Ramos (cell line): ENCODE measurements around the gene CTNNA3.

Source experiments
- in situ Hi-C: fragments of 300-500 bp; cut with MboI; formaldehyde crosslinking; loops from one replicate; pipeline ENCODE4 v1.14.3; 2022; ENCODE audit warnings: low sequenced_read_pairs; ENCODE audit not compliant: unreplicated experiment

Gene CTNNA3

DNA sequence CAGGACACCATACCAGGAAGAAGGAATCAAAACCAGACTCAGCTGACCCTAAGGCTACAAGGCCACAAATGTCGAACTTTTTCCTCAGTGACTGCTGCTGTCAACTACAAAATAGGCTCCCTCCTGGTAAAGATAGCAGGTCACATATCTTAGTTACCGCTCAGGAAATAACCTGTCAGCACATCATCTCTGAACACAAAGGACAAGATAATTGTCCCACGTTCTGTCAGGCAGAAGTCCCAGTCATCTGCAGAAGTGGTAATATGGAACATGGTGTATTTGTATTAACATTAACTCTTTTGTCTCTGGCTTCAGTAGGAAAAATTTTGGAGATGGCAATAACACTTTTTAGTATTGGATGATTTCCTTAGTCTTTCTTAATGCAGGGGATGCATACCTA is 1400.4 kb downstream of the CTNNA3 start:
- in situ Hi-C loops = no loop called here

DNA sequence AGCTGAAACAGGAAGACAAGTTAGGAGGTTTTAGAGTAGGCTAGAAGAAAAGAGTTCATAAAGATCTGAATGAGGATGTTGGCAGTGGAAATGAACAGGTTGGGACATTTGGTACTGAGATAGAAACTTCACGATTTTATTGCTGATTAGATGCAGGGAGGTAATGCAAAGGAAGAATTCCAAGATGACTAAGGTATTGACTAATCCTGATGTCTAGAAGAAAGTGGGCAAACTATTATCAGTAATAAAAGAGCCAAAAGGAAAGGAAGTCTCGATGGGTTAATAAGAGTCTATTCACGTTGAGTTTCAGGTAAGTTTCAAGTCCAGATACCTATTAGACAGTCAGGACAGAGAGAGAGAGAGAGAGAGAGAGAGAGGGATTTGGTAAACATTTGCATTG is 1401.5 kb downstream of the CTNNA3 start:
- in situ Hi-C loops = no loop called here

DNA sequence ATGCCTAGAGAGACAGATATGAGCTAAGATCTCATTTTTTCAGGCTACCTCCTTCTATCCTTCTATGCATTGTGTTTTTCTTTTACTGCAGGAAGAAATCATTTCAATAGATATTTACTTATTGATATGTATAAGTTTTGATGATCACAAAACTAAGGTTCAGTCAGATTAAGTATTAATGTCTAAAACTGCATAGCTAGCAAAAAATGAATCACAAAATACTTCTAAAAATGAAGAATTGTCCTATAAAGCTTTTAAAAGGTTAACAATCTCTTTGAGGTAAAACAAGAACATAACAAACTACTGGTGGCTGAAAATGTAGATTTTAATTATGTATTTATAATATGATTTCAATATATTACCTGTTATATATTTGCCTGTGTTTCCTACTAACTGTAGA is 1403.1 kb downstream of the CTNNA3 start:
- in situ Hi-C loops = no loop called here

DNA sequence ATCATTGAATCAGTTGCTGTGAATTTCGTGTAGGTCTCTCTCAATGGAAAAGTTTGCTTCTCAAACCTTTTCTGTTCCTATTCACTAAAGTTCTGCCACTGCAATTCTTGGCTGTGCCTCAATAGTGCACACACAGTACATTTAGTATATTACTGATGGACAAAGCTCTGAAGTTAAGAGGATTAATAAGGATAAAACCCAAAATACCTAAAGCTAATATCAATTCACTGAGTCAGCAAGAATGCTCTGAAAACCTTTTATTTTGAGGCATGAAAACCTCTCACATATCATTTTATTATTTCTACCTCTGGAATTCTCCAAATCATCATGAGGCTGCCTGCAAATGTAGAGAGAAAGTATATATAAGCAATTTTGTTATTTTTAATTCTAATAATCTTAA is 1403.5 kb downstream of the CTNNA3 start:
- in situ Hi-C loops = no loop called here

DNA sequence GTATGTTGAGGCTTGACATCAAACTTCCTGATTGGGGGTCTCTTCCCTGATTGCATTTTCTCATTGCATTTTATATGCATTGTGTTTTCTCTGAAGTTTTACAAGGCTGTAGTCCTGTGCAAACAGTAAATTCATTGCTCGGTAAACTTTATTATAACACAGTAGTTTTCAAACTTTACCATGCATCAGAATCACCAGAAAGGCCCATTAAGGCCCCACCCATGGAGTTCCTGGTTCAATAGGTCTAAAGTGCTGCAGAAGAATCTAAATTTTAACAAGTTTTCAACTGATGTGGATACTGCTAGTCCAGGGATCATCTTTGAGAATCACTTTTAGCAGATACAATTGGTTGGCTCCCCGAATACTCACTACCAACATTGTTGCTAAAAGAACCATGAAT is 1404.9 kb downstream of the CTNNA3 start:
- in situ Hi-C loops = no loop called here

DNA sequence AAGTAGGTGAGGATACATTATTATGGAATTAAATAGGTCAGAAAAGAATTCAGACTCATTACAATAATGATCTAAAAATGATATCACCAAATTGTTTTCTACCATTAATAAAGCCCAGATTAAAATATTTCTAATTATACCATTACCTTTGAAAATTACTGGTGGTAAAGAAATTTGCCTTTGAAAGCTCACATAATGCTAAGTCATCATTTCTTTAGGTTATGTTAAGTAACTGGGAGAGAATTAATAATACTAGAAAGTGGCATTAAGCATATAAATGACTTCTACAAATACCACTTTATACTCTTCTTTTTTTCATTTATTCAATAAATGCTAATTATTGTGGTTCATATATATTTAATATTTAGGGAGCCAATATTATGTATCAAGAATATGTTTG is 1411.4 kb downstream of the CTNNA3 start:
- in situ Hi-C loops = no loop called here

DNA sequence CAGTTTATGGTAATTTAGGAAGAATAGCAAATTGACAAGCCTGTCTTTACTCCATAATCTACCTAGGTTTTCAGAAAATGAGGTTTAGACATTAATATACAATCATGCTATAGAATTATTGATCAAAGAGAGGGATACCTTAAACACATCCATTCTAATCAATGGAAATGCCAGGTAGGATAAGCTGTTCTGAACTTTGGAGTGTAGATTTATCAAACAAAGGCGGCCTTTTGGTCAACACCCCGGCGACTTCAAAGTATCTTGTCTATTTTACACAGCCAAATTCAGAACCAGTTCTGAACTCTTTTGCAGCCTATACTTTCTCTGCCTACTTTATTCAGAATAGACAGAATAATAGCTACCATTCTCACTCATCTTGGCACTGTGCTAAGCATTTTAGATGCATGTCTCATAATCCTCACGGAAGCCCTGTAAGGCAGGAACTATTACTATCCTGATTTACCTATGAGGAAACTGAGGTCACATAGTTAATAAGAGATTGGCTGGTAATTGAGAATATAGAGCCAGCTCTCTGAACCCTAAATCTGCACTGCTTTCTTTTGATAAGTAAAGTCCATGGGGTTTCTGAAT is 1412.0 kb downstream of the CTNNA3 start:
- in situ Hi-C loops = no loop called here

DNA sequence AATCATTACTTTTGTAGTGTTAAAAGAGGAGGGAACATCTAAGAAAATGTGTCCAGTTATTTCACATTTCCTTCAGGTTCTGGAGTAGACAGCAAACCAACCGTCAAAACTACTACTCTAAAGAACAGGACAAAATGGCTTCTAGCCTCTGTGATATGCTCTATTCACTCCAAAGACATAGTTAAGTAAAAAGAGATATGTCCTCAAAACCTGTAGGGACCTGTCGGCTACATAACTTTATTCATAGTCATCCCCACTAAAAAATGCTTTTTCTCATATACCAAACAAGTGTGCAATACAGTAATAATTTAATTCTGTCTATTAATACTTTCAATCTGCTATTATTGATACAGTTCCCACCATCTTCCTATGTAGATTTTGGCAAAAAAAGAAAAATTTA is 1412.9 kb downstream of the CTNNA3 start:
- in situ Hi-C loops = no loop called here

DNA sequence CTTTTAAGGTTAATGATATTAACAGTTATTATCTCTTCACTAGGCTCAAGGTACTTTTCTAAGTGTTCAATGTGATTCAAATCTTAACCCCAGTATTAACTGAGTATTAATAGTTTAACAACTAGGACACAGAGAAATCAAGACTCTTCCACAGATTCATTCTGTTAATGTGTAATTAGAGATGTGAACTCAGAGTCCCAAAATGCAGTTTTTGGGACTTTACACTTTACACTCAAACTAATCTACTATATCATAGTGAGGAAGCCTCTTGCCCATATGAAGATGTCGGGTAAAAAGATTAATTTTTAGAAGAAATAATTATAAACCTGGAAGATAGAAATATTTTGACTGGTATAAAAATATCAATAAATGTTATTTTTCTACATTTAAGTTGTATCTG is 1414.7 kb downstream of the CTNNA3 start:
- in situ Hi-C loops = no loop called here

DNA sequence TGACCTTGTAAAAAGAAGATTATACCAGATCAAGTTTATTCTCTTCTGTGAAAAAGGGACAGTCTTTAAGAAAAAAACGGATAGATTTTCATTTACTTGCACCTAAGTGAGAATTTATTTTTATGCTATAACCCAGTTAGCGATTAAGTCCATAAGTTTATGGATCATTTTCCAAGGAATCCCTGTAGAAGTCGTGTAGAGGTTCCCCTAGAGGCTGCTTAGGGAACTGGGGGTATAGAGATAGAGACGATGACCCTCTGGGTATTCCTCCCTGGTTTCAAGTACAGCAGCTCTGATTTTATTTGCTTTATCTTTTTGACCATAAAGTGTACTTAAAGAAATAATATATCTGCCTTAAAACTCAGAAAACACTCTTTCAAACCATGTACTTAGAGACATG is 1418.5 kb downstream of the CTNNA3 start:
- in situ Hi-C loops = no loop called here

DNA sequence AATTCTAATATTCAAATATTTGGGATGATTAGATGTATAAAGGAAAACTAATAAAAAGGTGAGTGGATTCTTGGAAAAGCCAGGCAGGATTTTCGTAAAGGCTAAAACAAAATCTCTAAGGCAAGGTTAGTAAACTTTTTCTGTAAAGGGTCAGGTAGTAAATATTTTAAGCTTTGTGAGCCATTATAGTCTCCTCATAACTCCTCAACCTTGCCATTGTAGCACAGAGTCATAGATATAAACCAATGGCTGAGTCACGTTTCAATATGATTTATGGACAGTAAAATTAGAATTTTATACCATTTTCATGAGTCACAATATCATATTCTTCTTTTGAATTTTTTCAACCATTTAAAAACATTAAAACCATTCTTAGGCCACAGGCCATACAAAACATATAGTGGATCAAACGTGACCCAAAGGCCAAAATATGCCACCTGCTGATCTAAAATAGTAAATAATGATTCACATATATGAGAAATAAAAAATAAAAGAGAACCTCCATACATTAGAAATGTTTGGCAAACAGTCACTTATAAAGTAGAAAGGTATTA is 1422.0 kb downstream of the CTNNA3 start:
- in situ Hi-C loops = no loop called here

DNA sequence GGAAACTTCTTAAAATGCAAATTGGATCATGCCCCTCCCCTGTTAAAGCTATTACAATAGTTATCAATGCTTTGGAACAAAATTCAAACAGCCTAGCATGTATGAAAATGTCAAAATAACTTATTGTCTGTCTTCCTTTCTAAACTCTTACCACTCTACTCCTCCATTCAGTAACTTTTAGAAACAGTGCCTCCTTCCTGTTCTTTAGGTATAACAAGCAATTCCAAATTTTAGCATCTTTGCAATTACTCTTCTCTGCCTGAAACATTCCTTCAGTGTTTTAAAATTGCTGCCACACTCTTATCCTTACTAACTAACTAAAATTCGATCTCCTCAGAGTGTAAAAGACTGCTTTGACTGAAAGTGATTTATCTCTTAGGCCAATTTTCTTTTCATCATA is 1430.6 kb downstream of the CTNNA3 start:
- in situ Hi-C loops = no loop called here

DNA sequence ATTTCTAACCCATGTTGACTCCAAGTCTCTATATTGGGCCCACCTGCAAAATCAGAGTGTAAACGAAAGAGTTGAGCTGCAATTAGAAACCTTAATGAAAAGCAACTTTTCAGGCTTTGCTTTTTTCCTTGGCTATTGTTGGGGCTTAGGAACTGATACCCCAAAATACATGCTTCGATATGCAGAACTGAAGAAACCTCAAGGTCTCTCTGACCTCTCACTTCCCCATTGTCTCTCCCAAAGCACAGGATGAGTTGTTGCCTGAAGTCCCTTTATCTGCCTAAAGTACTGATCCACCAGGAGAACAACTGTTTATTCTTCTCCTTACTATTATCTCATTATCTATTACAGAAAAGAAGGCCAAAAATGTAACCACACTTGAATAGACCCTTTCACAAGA is 1436.2 kb downstream of the CTNNA3 start:
- in situ Hi-C loops = no loop called here

DNA sequence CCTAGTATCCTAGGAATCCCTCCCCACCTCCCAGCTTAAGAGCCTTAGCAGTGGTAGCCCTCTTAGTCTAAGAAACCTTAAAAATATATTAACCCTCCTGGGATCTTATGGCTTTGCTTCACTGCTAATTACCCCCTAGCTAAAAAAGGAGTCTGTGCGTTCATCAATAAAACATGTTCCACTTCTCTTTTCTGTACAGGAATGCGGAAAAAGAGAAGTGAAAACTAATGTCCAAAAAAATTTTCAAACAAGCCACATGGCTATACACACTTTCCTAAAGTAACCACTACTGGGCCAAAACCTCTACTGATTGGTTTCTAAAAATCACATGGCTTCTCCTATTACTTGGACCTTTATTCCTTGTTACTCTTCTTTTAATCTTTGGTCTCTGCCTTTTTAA is 1437.3 kb downstream of the CTNNA3 start:
- in situ Hi-C loops = no loop called here

DNA sequence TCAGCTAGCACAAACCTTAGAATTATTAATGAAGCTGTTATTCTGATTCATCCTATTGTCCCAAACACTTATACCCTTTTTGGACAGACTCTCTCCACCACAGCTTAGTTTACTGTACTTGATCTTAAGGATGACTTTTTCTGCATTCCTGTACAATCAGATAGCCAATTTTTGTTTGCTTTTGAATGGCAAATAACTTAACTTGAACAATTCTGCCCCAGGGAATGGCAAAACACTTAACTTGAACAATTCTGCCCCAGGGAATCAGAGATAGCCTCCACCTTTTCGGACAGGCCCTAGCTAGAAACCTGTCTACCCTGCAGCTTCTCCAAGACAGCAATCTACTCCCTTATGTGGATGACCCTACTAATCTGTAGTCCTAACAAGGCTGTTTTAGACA is 1438.2 kb downstream of the CTNNA3 start:
- in situ Hi-C loops = no loop called here

DNA sequence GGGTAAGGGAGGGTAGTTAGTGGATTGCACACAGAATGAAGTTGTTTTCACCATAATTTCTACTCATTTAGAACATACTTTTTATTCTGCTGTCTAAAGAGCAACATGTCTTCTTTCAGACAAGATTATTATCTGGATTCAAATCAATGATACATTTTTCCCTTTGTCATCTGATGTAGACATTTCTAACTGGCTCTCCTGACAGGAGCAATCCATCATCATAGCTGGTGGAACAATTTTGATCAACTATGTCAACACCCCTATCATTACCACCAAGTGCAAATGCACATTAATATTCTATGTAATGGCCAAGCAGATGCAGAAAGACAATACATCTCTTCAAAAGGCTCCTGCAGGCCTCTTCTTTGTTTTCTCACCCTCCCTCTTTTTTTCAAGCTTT is 1443.0 kb downstream of the CTNNA3 start:
- in situ Hi-C loops = no loop called here

DNA sequence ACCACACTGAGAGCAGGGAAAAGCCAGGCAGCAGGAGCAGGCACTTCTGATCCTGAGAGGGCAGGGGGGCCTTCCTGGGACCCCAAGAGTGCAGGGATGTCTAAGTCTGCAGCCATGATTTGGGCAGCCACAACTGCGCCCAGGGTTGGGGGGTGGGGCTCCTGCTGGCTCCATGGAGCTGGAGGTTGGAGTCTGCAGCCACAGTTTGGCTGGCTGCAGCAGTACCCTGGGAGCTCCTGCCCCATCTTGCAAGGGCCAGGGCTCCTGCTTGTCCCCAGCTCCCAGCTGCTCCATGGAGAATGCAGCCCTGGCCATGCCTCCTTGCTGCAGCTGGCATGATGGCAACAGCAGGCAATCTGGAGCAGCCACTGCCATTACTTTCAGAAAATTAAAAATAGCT is 1449.8 kb downstream of the CTNNA3 start:
- in situ Hi-C loops = no loop called here

DNA sequence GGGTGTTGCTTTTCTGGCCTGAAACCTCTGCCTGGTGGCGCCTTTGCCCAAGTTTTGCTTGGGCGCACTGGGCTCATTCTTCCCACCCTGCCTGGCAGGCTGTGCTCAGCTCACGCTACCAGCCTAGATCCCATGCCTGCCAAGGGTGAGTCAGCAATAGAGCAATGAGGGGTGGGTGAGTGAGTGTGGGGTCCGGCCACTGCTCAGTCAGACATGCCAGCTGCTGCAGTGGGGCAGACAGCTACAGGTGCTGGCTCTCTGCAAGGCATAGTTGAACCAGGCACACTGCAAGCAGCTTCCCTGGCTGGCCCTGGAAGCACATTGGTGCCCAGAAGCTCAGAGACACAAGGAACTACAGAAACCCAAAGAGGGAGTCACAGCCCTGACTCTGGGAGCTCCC is 1451.0 kb downstream of the CTNNA3 start:
- in situ Hi-C loops = no loop called here

DNA sequence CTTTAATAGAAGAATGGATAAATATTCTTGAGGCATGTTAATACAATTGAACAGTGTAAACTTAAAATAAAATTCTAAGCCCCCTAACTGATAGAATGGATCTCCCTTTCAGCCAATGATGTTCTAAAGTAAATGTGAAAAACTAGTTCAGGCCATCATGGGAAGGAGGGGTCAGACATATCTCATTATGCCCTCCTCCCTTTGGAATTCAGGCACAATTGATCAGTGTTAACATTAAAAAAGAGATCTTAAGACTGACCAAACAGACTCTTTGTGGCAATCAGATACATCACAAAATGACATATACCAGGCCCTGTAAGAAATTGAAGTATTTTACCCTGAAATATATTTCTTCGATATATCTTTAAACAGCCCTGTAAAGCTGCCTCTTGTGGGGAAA is 1453.1 kb downstream of the CTNNA3 start:
- in situ Hi-C loops = no loop called here

DNA sequence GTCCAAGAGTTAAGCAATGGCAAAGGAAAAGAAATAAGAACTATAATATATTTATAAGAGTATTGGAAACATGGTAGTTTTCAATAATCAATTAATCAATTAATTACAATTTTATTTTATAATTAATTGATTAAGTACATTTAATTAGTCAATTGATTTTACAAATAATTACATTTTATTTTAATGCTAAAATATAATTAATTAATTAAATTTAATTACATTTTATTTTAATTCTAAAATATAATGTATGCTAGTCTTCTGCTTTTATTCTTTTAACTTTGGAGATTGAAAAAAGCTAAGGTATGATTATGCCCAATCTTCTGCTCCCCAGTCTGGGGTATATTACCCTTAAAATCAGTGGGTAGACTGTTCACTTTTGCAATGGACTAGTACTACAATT is 1456.9 kb downstream of the CTNNA3 start:
- in situ Hi-C loops = no loop called here

DNA sequence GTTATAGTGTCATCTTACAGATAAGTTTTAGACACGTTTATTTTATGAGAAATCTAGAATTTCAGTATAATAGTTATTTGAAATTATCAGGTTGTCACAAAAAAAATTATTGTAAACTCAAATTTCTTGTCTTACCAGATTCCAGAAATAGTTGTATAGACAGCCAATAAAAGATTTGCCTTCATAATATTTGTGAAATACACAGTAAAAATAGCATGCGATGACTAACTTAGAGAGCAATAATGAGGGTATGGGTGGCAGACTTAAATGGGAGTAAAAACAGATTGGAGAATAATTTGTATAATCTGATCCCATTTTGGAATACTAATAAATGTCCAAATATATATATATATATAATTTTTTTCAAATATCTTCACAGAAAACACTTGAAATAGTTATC is 1457.7 kb downstream of the CTNNA3 start:
- in situ Hi-C loops = no loop called here

DNA sequence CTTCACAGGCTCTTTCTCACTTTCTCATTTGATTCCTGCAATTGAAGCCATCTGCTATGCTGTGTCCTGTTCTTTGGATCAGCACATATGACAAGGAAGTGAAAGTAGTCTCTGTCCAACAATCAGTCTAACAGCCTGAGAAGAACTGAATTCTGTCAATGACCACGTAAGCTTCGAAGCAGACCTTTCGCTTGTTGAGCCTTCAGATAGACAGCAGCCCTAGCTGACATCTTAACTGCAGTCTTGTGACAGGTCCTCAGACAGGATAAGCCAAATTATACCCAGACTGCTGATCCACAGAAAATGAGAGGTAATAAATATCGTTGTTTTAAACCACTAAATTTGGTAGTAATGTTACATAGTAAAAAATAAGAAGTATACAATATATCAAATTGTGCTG is 1461.1 kb downstream of the CTNNA3 start:
- in situ Hi-C loops = no loop called here

DNA sequence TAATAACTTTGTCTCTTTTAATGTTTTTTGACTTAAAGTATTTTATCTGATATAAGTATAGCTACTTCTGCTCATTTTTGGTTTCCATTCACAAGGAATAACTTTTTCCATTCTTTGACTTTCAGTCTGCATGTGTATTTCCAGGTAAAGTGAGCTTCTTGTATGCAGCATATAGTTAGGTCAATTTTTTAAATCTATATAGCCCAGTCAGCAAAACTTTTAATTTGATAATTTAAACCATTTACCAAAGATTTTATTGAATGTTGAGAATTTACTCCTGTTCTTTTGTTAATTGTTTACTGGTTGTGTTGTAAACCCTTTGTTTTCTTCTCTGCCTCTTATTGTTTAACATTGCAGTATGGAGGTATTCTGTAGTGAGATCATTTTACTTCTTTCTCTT is 1467.1 kb downstream of the CTNNA3 start:
- in situ Hi-C loops = no loop called here
